Body of pancreas (tissue), 4 donors: ENCODE data around the gene ELAVL4. TPM values are rescaled to one million over a fixed set of nuclear protein-coding genes. Genes with fewer than 3 reads are reported as not detected.

Experiments
- ATAC-seq: fragments of 150-250 bp; one replicate; pipeline ENCODE4 v1.9.1; 2016
- DNase-seq, 4 donors: peaks; one replicate each; pipeline ENCODE4 v3.0.0-alpha.2; 2019
- H3K27ac ChIP-seq, 4 donors: fragments of 200-600 bp; sonication (generic); 1 replicate in 3 of 4; 2 replicates in 1 of 4; pipeline versions ENCODE4 v1.5.1 to v1.6.1; 2016 to 2019; ENCODE audit warnings: mild to moderate bottlenecking in 1 of 4, mixed read lengths in 1 of 4, moderate library complexity in 1 of 4
- H3K27me3 ChIP-seq, 2 donors: fragments of 200-600 bp; sonication (generic); one replicate each; pipeline ENCODE4 v1.6.0; 2016; ENCODE audit warnings: mild to moderate bottlenecking in 1 of 2
- H3K36me3 ChIP-seq, 2 donors: fragments of 200-600 bp; sonication (generic); replicated peaks in 1 of 2; 2 replicates each; pipeline ENCODE4 v1.5.1; 2016; ENCODE audit warnings: low read depth in 2 of 2; ENCODE audit not compliant: insufficient read depth in 1 of 2
- H3K4me1 ChIP-seq: fragments of 200-600 bp; sonication (generic); one replicate; pipeline ENCODE4 v1.6.0; 2016
- H3K4me3 ChIP-seq, 2 donors: fragments of 200-600 bp; sonication (generic); 1 replicate in 1 of 2; 2 replicates in 1 of 2; pipeline ENCODE4 v1.5.1; 2016 to 2019
- H3K9me3 ChIP-seq, 3 donors: fragments of 200-600 bp; sonication (generic); 1 replicate in 2 of 3; 2 replicates in 1 of 3; pipeline ENCODE4 v1.5.1; 2016
- CTCF ChIP-seq, 7 experiments: fragments of 450-650 bp in 4 of 7; fragments of 200-600 bp in 3 of 7; sonication (generic) in 3 of 7; IDR thresholded peaks; one replicate each; pipeline ENCODE4 v1.5.1; 2016 to 2019; ENCODE audit warnings: antibody characterized with exemption in 7 of 7
- POLR2A ChIP-seq, 3 donors: fragments of 450-650 bp; IDR thresholded peaks; one replicate each; pipeline ENCODE4 v1.6.1; 2016; ENCODE audit warnings: antibody characterized with exemption in 3 of 3, mild to moderate bottlenecking in 2 of 3
- WGBS, 2 donors: methylation state at CpG; one replicate each; pipeline ENCODE4 v1.1.5; 2017; 5-methylcytosine and 5-hydroxymethylcytosine counted together
- intact Hi-C: fragments of 100-400 bp; cut with DNase I; formaldehyde crosslinking; loops from one replicate; pipeline ENCODE4 v1.15.1; 2023
- total RNA-seq, 2 donors: library from RNA; depleted of rRNA; stranded (reverse); fragments of >200 nt; gene quantifications; one replicate each; pipeline ENCODE4 v1.1.0, GENCODE V29; 2016

ELAVL4 gene
- total RNA-seq, 2 donors from 2014 or later = 1.0 TPM; not detected in 1

- TF ChIP-seq POLR2A (IDR thresholded peaks at IDR 0.05) (no peak), CTCF (IDR thresholded peaks at IDR 0.05) (no peak)
- Histone ChIP-seq H3K36me3 (no peaks in the 10 kb centered on the region), H3K4me1 (no peaks in the 10 kb centered on the region), H3K27me3 (no peaks in the 10 kb centered on the region), H3K27ac (no peak overlapping the region), H3K9me3 (no peaks in the 10 kb centered on the region), H3K4me3 (no peak overlapping the region)
- DNase-seq = no peak
- no peak for ATAC-seq
- 27 to 32% methylated on average over 12 of the region's 12 CpGs for WGBS, 2 donors
- intact Hi-C loops = no loop called here
Measured at GRCh38 chr1:50183378-50184133, 74.8 kb downstream of the ELAVL4 start.

DNA sequence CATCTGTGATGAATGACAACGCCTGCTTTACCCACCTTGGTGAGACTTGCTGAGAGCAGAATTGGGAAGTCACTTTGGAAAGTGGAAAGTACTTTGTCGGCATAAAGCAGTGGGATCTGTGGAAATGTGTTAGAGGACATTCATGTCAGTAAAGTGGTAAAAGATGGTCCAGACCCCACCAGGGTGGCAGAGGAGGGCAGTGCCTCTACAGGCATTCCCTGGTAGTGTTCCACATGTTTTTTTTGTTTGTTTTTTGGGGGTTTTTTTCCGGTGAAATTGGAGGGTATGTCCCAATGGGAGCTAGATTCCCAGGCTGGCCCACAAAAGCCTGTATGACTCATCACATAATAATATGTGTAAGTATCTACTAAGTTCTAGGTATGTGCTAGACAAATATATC is 80.6 kb downstream of the ELAVL4 start:
- no peaks in the 10 kb centered on the region for H3K27me3 ChIP-seq
- ATAC-seq = no peak
- no peak for DNase-seq
- no peaks in the 10 kb centered on the region for H3K4me1 ChIP-seq
- no peaks in the 10 kb centered on the region for H3K9me3 ChIP-seq
- H3K4me3 ChIP-seq = no peak overlapping the region
- TF ChIP-seq POLR2A (IDR thresholded peaks at IDR 0.05) = no peak
- TF ChIP-seq CTCF (IDR thresholded peaks at IDR 0.05) = no peak
- H3K36me3 ChIP-seq = no peaks in the 10 kb centered on the region
- 64 to 67% methylated on average over 3 of the region's 3 CpGs for WGBS, 2 donors
- no peak overlapping the region for H3K27ac ChIP-seq
- intact Hi-C loops = no loop called here

DNA sequence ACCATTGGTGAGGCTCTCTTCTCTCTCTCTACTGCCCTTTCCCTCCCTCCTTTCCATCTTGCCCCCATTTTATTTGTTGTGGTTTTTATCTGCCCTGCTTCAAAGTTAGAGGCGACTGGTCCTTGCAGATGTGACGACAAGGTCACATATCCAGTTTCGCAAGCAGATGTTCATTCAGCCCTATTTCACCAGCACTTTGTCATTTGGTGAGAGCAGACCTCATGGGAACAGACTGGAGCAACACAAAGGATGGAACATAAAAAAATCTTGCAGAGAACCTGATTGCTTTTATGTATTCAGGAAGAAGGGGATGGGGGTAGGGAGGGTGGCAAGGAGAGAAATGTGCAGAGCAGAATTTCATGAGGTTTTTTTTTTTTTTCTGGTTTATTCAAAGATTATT is 84.3 kb downstream of the ELAVL4 start:
- H3K4me1 ChIP-seq = no peaks in the 10 kb centered on the region
- 22 to 27% methylated on average over 3 of the region's 3 CpGs for WGBS, 2 donors
- intact Hi-C loops = no loop called here
- DNase-seq = no peak
- H3K36me3 ChIP-seq = no peaks in the 10 kb centered on the region
- no peak for ATAC-seq
- TF ChIP-seq POLR2A (IDR thresholded peaks at IDR 0.05) (no peak), CTCF (IDR thresholded peaks at IDR 0.05) (no peak)
- no peaks in the 10 kb centered on the region for H3K9me3 ChIP-seq
- no peak overlapping the region for H3K27ac ChIP-seq
- no peaks in the 10 kb centered on the region for H3K27me3 ChIP-seq
- no peak overlapping the region for H3K4me3 ChIP-seq

- no peaks in the 10 kb centered on the region for H3K27me3 ChIP-seq
- DNase-seq (no peak), ATAC-seq (no peak)
- H3K4me3 ChIP-seq = no peak overlapping the region
- H3K9me3 ChIP-seq = no peaks in the 10 kb centered on the region
- intact Hi-C loops = no loop called here
- TF ChIP-seq CTCF (IDR thresholded peaks at IDR 0.05) = no peak
- no peak for TF ChIP-seq POLR2A (IDR thresholded peaks at IDR 0.05)
- no peaks in the 10 kb centered on the region for H3K36me3 ChIP-seq
- no peaks in the 10 kb centered on the region for H3K4me1 ChIP-seq
- no peak overlapping the region for H3K27ac ChIP-seq
- 45 to 51% methylated on average over 2 of the region's 2 CpGs for WGBS, 2 donors
Measured at GRCh38 chr1:50195205-50195604, 86.5 kb downstream of the ELAVL4 start.

- no peaks in the 10 kb centered on the region for H3K4me1 ChIP-seq
- ATAC-seq = no peak
- TF ChIP-seq POLR2A (IDR thresholded peaks at IDR 0.05) (no peak), CTCF (IDR thresholded peaks at IDR 0.05) (no peak)
- H3K4me3 ChIP-seq = no peak overlapping the region
- no peaks in the 10 kb centered on the region for H3K36me3 ChIP-seq
- H3K27ac ChIP-seq = no peak overlapping the region
- no peak for DNase-seq
- H3K9me3 ChIP-seq = no peaks in the 10 kb centered on the region
- intact Hi-C loops = no loop called here
- H3K27me3 ChIP-seq = no peaks in the 10 kb centered on the region
- WGBS, 2 donors = 16 to 45% methylated on average over 1 of the region's 1 CpG
Measured at GRCh38 chr1:50196081-50196480, 87.4 kb downstream of the ELAVL4 start.
